Thyroid gland (tissue), 4 donors: ENCODE data around the gene PLEKHD1.

Experiments
- POLR2A ChIP-seq, 2 donors: fragments of 450-650 bp; IDR thresholded peaks; one replicate each; pipeline ENCODE4 v1.6.1; 2017; ENCODE audit warnings: antibody characterized with exemption in 2 of 2, mild to moderate bottlenecking in 2 of 2, moderate library complexity in 1 of 2
- TF ChIP-seq, protein P1 (sequence below), 6 experiments: fragments of 200-600 bp in 3 of 6; fragments of 450-650 bp in 3 of 6; sonication (generic) in 3 of 6; IDR thresholded peaks; one replicate each; pipeline ENCODE4 v1.5.1; 2016 to 2019; ENCODE audit warnings: antibody characterized with exemption in 6 of 6, mild to moderate bottlenecking in 2 of 6, inconsistent platforms in 1 of 6, moderate library complexity in 1 of 6

DNA sequence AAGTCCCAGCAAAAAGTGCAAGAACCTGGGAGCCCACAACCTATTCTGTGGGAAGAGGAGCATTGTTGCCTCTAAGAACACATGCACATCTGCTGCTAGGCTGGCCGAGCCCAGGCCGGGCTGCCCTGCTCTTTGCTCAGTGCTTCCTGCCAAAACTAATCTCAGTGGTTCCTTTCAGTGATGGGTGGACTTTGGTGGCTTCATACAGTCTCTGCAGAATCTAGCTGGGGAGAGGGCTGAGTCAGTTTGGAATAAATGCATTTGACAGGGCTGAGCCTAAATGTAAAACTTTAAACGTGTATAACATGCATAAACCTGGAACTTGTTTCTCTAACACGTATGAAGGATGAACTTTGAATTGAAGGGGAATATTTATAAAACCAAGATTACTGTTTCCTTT, 45.6 kb downstream of the PLEKHD1 start:
- TF ChIP-seq POLR2A (IDR thresholded peaks at IDR 0.05) = no peak
- TF ChIP-seq, protein P1, sequence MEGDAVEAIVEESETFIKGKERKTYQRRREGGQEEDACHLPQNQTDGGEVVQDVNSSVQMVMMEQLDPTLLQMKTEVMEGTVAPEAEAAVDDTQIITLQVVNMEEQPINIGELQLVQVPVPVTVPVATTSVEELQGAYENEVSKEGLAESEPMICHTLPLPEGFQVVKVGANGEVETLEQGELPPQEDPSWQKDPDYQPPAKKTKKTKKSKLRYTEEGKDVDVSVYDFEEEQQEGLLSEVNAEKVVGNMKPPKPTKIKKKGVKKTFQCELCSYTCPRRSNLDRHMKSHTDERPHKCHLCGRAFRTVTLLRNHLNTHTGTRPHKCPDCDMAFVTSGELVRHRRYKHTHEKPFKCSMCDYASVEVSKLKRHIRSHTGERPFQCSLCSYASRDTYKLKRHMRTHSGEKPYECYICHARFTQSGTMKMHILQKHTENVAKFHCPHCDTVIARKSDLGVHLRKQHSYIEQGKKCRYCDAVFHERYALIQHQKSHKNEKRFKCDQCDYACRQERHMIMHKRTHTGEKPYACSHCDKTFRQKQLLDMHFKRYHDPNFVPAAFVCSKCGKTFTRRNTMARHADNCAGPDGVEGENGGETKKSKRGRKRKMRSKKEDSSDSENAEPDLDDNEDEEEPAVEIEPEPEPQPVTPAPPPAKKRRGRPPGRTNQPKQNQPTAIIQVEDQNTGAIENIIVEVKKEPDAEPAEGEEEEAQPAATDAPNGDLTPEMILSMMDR (IDR thresholded peaks at IDR 0.05) = no peak
